Endometrial microvascular endothelial cells (primary cell): ENCODE results near the gene HAPLN3. TPM values are rescaled to one million over a fixed set of nuclear protein-coding genes. Genes with fewer than 3 reads are reported as not detected.

ENCODE experiments used
- in situ Hi-C: cut with HindIII; loops from 2 replicates; pipeline ENCODE4 v1.10.0; 2017; ENCODE audit warnings: low sequenced_read_pairs, low pct_unique_long_range_greater_than_20kb; ENCODE audit errors: inconsistent ontology term
- total RNA-seq: library from RNA; depleted of rRNA; stranded (reverse); fragments of >200 nt; gene quantifications from one replicate; pipeline ENCODE4 v1.2.3, GENCODE V29; 2015; ENCODE audit errors: inconsistent ontology term

HAPLN3 gene
- total RNA-seq, 1 donor from 2014 or later = 1.9 TPM

- in situ Hi-C loops = no loop called here
Observed at GRCh38 chr15:88913017-88913849, 17.9 kb upstream of the HAPLN3 start, which contains the start of gene MFGE8. TSS of gene MFGE8 (minus strand) at chr15:88913379. CDS start at chr15:88913319, 60 bp downstream.

GRCh38 chr15:88912500-88912921, 17.2 kb upstream of the HAPLN3 start:
- in situ Hi-C loops = no loop called here

- in situ Hi-C loops = no loop called here
Observed at GRCh38 chr15:88911766-88912118, 16.4 kb upstream of the HAPLN3 start.

- in situ Hi-C loops = no loop called here
Observed at GRCh38 chr15:88909956-88910831, 14.8 kb upstream of the HAPLN3 start.

- in situ Hi-C loops = no loop called here
Observed at GRCh38 chr15:88908697-88909621, 13.6 kb upstream of the HAPLN3 start.

- in situ Hi-C loops = no loop called here
Observed at GRCh38 chr15:88908123-88908522, 12.8 kb upstream of the HAPLN3 start.

- in situ Hi-C loops = no loop called here
Observed at GRCh38 chr15:88907111-88907510, 11.8 kb upstream of the HAPLN3 start.

GRCh38 chr15:88906551-88906950, 11.2 kb upstream of the HAPLN3 start:
- in situ Hi-C loops = no loop called here

GRCh38 chr15:88906130-88906529, 10.8 kb upstream of the HAPLN3 start:
- in situ Hi-C loops = no loop called here

GRCh38 chr15:88905576-88905975, 10.2 kb upstream of the HAPLN3 start:
- in situ Hi-C loops = no loop called here

- in situ Hi-C loops = no loop called here
Observed at GRCh38 chr15:88904624-88905327, 9.4 kb upstream of the HAPLN3 start.

- in situ Hi-C loops = no loop called here
Observed at GRCh38 chr15:88904257-88904623, 8.9 kb upstream of the HAPLN3 start.

GRCh38 chr15:88902846-88903245, 7.5 kb upstream of the HAPLN3 start:
- in situ Hi-C loops = no loop called here

GRCh38 chr15:88902221-88902835, 7.0 kb upstream of the HAPLN3 start:
- in situ Hi-C loops = no loop called here

- in situ Hi-C loops = no loop called here
Observed at GRCh38 chr15:88901508-88902220, 6.3 kb upstream of the HAPLN3 start.

GRCh38 chr15:88900982-88901418, 5.7 kb upstream of the HAPLN3 start:
- in situ Hi-C loops = no loop called here

GRCh38 chr15:88900309-88900981, 5.1 kb upstream of the HAPLN3 start:
- in situ Hi-C loops = no loop called here
